Activated CD4-positive, alpha-beta T cell treated with anti-CD3 and anti-CD28 coated beads for 36 hours (primary cell): ENCODE data around the gene GIMAP7. TPM values are rescaled to one million over a fixed set of nuclear protein-coding genes. Genes with fewer than 3 reads are reported as not detected.
"Not testable (repeated sequence)": the region's sequence is repeated elsewhere in the genome, so short reads cannot be mapped to it uniquely, and the experiment has no call there.

Experiments
- ATAC-seq: fragments of 200-7000 bp; cut with Tn5 transposase; one replicate; pipeline ENCODE4 v1.10.0; 2021; ENCODE audit warnings: mild to moderate bottlenecking, moderate library complexity
- CTCF ChIA-PET: fragments of 350-600 bp; sonication (Branson Sonifier 250); formaldehyde crosslinking; loops from one replicate; lab custom pipeline; 2021; ENCODE audit warnings: antibody characterized with exemption; lab: Charles Lee
- POLR2A ChIA-PET: fragments of 350-600 bp; sonication (Branson Sonifier 250); formaldehyde crosslinking; loops from one replicate; lab custom pipeline; 2021; ENCODE audit warnings: antibody characterized with exemption, inconsistent platforms; lab: Charles Lee
- DNase-seq: peaks from one replicate; pipeline ENCODE4 v3.0.0-alpha.2; 2020
- H3K27ac Mint-ChIP-seq: one replicate; pipeline ENCODE4 v1.8.0; 2021; ENCODE audit warnings: mixed read lengths
- H3K27me3 Mint-ChIP-seq: one replicate; pipeline ENCODE4 v1.8.0; 2021; ENCODE audit warnings: mixed read lengths
- H3K36me3 Mint-ChIP-seq: one replicate; pipeline ENCODE4 v1.8.0; 2021; ENCODE audit warnings: low read depth, mixed read lengths
- H3K4me1 Mint-ChIP-seq: one replicate; pipeline ENCODE4 v1.8.0; 2021; ENCODE audit warnings: mixed read lengths
- H3K4me3 Mint-ChIP-seq: one replicate; pipeline ENCODE4 v1.8.0; 2021; ENCODE audit warnings: mild to moderate bottlenecking, moderate library complexity, mixed read lengths
- H3K9me3 Mint-ChIP-seq: one replicate; pipeline ENCODE4 v1.8.0; 2021; ENCODE audit warnings: low read depth, mixed read lengths
- intact Hi-C, 2 experiments: fragments of 100-400 bp; cut with DNase I in 1 of 2; cut with micrococcal nuclease in 1 of 2; formaldehyde crosslinking; loops; one replicate each; pipeline versions ENCODE4 v1.14.2 to v1.15.1; 2022 to 2024; cut with DNase I, micrococcal nuclease
- total RNA-seq, 2 experiments: library from RNA; stranded (reverse); gene quantifications; one replicate each; pipeline ENCODE4 v1.2.3, GENCODE V29; 2021

The GIMAP7 gene
- total RNA-seq, 2 experiments from 2014 or later = 34.5 to 36.9 TPM

- intact Hi-C loops = loop anchor here in 1 of 2 experiments (2.0 to 5.0 kb wide), 2 partner anchors 13 to 124 kb away; partner anchors contain the start of gene GIMAP6
- no peaks in the 10 kb centered on the region for H3K27me3 Mint-ChIP-seq
- ATAC-seq = peak; percentile 59
- CTCF ChIA-PET = interaction anchor here (0.7 to 1.1 kb wide), 5 partner anchors 9 to 261 kb away, joined by 3 to 4 read pairs (median 3); no protein-coding TSS in a partner anchor
- peak overlapping the region; percentile 86 for H3K27ac Mint-ChIP-seq
- H3K4me3 Mint-ChIP-seq = peak overlapping the region; percentile 64
- DNase-seq = no peak
- H3K36me3 Mint-ChIP-seq = peaks cover 10% of the 10 kb centered on the region
- peaks cover 95% of the 10 kb centered on the region for H3K4me1 Mint-ChIP-seq
- H3K9me3 Mint-ChIP-seq = peaks cover 14% of the 10 kb centered on the region
- POLR2A ChIA-PET = interaction anchor here (0.6 to 0.7 kb wide), 2 partner anchors 57 to 129 kb away, joined by 3 read pairs; partner anchors contain the start of gene GIMAP8
Measured at GRCh38 chr7:150507947-150508602, 6.6 kb upstream of the GIMAP7 start.

GRCh38 chr7:150511048-150511447 is 3.6 kb upstream of the GIMAP7 start:
- H3K4me1 Mint-ChIP-seq = peaks cover 84% of the 10 kb centered on the region
- no peaks in the 10 kb centered on the region for H3K27me3 Mint-ChIP-seq
- peak overlapping the region; percentile 87 for H3K27ac Mint-ChIP-seq
- no peak for DNase-seq
- no peak for ATAC-seq
- peaks cover 10% of the 10 kb centered on the region for H3K36me3 Mint-ChIP-seq
- ChIA-PET POLR2A (interaction anchor here (0.6 kb wide), 1 partner anchor 19 kb away, joined by 3 read pairs; no protein-coding TSS in a partner anchor), CTCF (interaction anchor here (0.6 to 1.6 kb wide), 4 partner anchors 29 to 180 kb away, joined by 3 to 6 read pairs (median 4); no protein-coding TSS in a partner anchor)
- peaks cover 14% of the 10 kb centered on the region for H3K9me3 Mint-ChIP-seq
- H3K4me3 Mint-ChIP-seq = peak overlapping the region; percentile 3
- intact Hi-C loops = loop anchor here in 1 of 2 experiments (10.0 kb wide), 1 partner anchor 574 kb away; the partner anchor contains the start of genes AGAP3, FASTK and TMUB1

GRCh38 chr7:150513758-150514157 is 914 bp upstream of the GIMAP7 start:
- ChIA-PET CTCF (interaction anchor here (1.0 to 3.1 kb wide), 5 partner anchors 9 to 243 kb away, joined by 3 to 25 read pairs (median 4); partner anchors contain the start of gene GIMAP8), POLR2A (interaction anchor here (1.9 kb wide), 1 partner anchor 9 kb away, joined by 13 read pairs; no protein-coding TSS in a partner anchor)
- intact Hi-C loops = loop anchor here (2.0 to 10.0 kb wide), 5 partner anchors 55 to 571 kb away; partner anchors contain the start of genes AGAP3 (in 1 of the 2), FASTK (in 1 of the 2), GIMAP8 (in 1 of the 2) and TMUB1 (in 1 of the 2)
- Mint-ChIP-seq H3K4me3 (peak overlapping the region; percentile 96), H3K27me3 (no peaks in the 10 kb centered on the region), H3K9me3 (peaks cover 14% of the 10 kb centered on the region), H3K27ac (peak overlapping the region; percentile 99), H3K4me1 (peaks cover 58% of the 10 kb centered on the region), H3K36me3 (peaks cover 14% of the 10 kb centered on the region)
- DNase-seq (no peak), ATAC-seq (no peak)

GRCh38 chr7:150515248-150516147 is 826 bp downstream of the GIMAP7 start:
- peaks cover 44% of the 10 kb centered on the region for H3K4me1 Mint-ChIP-seq
- intact Hi-C loops = loop anchor here (1.0 to 10.0 kb wide), 10 partner anchors 33 to 569 kb away; partner anchors contain the start of genes GIMAP8 (in 2 of the 2), AGAP3 (in 1 of the 2), FASTK (in 1 of the 2) and GIMAP5 (in 1 of the 2)
- peaks cover 23% of the 10 kb centered on the region for H3K36me3 Mint-ChIP-seq
- H3K27ac Mint-ChIP-seq = peak overlapping the region; percentile 99
- H3K9me3 Mint-ChIP-seq = peaks cover 9% of the 10 kb centered on the region
- ChIA-PET POLR2A (interaction anchor here (0.7 to 1.9 kb wide), 5 partner anchors 10 to 240 kb away, joined by 3 to 13 read pairs (median 4); no protein-coding TSS in a partner anchor), CTCF (interaction anchor here (0.6 to 3.1 kb wide), 11 partner anchors 10 to 567 kb away, joined by 3 to 25 read pairs (median 4); partner anchors contain the start of gene GIMAP8)
- peak overlapping the region; percentile 96 for H3K4me3 Mint-ChIP-seq
- ATAC-seq (peak; percentile 32), DNase-seq (no peak)
- H3K27me3 Mint-ChIP-seq = no peaks in the 10 kb centered on the region

GRCh38 chr7:150516956-150517745 is 2.5 kb downstream of the GIMAP7 start:
- no peaks in the 10 kb centered on the region for H3K27me3 Mint-ChIP-seq
- peaks cover 5% of the 10 kb centered on the region for H3K9me3 Mint-ChIP-seq
- peaks cover 38% of the 10 kb centered on the region for H3K4me1 Mint-ChIP-seq
- ChIA-PET POLR2A (no interaction called here), CTCF (interaction anchor here (1.1 to 1.2 kb wide), 4 partner anchors 9 to 238 kb away, joined by 3 to 4 read pairs (median 4); no protein-coding TSS in a partner anchor)
- ATAC-seq (no peak), DNase-seq (no peak)
- peaks cover 26% of the 10 kb centered on the region for H3K36me3 Mint-ChIP-seq
- intact Hi-C loops = loop anchor here (1.0 to 10.0 kb wide), 5 partner anchors 35 to 568 kb away; partner anchors contain the start of genes AGAP3 (in 1 of the 2), FASTK (in 1 of the 2), GIMAP5 (in 1 of the 2) and GIMAP8 (in 1 of the 2)
- H3K4me3 Mint-ChIP-seq = peak overlapping the region; percentile 96
- peak overlapping the region; percentile 99 for H3K27ac Mint-ChIP-seq

- Mint-ChIP-seq H3K9me3 (peaks cover 7% of the 10 kb centered on the region), H3K27me3 (no peaks in the 10 kb centered on the region), H3K4me1 (peaks cover 27% of the 10 kb centered on the region), H3K4me3 (peak overlapping the region; percentile 96), H3K36me3 (peaks cover 39% of the 10 kb centered on the region), H3K27ac (peak overlapping the region; percentile 99)
- CTCF ChIA-PET = interaction anchor here (0.9 to 2.6 kb wide), 3 partner anchors 11 to 167 kb away, joined by 3 to 9 read pairs (median 4); partner anchors contain the start of gene GIMAP2
- ATAC-seq (no peak), DNase-seq (no peak)
- POLR2A ChIA-PET = no interaction called here
- intact Hi-C loops = loop anchor here (5.0 to 10.0 kb wide), 3 partner anchors 37 to 565 kb away; partner anchors contain the start of genes AGAP3 (in 1 of the 2), FASTK (in 1 of the 2), GIMAP5 (in 1 of the 2) and TMUB1 (in 1 of the 2)
Measured at GRCh38 chr7:150519310-150519709, 4.6 kb downstream of the GIMAP7 start.

- peak overlapping the region; percentile 96 for H3K4me3 Mint-ChIP-seq
- peak overlapping the region; percentile 99 for H3K27ac Mint-ChIP-seq
- CTCF ChIA-PET = interaction anchor here (0.6 to 2.6 kb wide), 5 partner anchors 33 to 166 kb away, joined by 3 to 9 read pairs (median 4); partner anchors contain the start of gene GIMAP2
- H3K36me3 Mint-ChIP-seq = peaks cover 43% of the 10 kb centered on the region
- POLR2A ChIA-PET = interaction anchor here (0.5 kb wide), 1 partner anchor 42 kb away, joined by 3 read pairs; no protein-coding TSS in a partner anchor
- no peaks in the 10 kb centered on the region for H3K27me3 Mint-ChIP-seq
- H3K4me1 Mint-ChIP-seq = peaks cover 28% of the 10 kb centered on the region
- DNase-seq (peak; percentile 63), ATAC-seq (peak; percentile 38)
- intact Hi-C loops = loop anchor here in 1 of 2 experiments (2.0 kb wide), 1 partner anchor 13 kb away; no protein-coding TSS in a partner anchor
- H3K9me3 Mint-ChIP-seq = peaks cover 12% of the 10 kb centered on the region
Measured at GRCh38 chr7:150520145-150520544, 5.5 kb downstream of the GIMAP7 start.

- Mint-ChIP-seq H3K4me1 (peaks cover 36% of the 10 kb centered on the region), H3K9me3 (peaks cover 30% of the 10 kb centered on the region), H3K36me3 (peaks cover 50% of the 10 kb centered on the region)
- H3K27me3 Mint-ChIP-seq, CTCF ChIA-PET, DNase-seq, H3K27ac Mint-ChIP-seq, intact Hi-C loops, POLR2A ChIA-PET, ATAC-seq, H3K4me3 Mint-ChIP-seq: not testable (repeated sequence)
Measured at GRCh38 chr7:150522931-150523330, 8.3 kb downstream of the GIMAP7 start.

GRCh38 chr7:150524018-150524417 is 9.3 kb downstream of the GIMAP7 start:
- Mint-ChIP-seq H3K27me3 (no peaks in the 10 kb centered on the region), H3K4me3 (no peak overlapping the region), H3K4me1 (peaks cover 36% of the 10 kb centered on the region), H3K36me3 (peaks cover 57% of the 10 kb centered on the region), H3K27ac (no peak overlapping the region), H3K9me3 (peaks cover 40% of the 10 kb centered on the region)
- DNase-seq = no peak
- POLR2A ChIA-PET = no interaction called here
- intact Hi-C loops = no loop called here
- CTCF ChIA-PET = interaction anchor here (0.7 to 1.8 kb wide), 2 partner anchors 10 to 178 kb away, joined by 3 to 4 read pairs; no protein-coding TSS in a partner anchor
- peak; percentile 47 for ATAC-seq
